Ureter (tissue), 1 donor: ENCODE data around the gene NOTO. TPM values are rescaled to one million over a fixed set of nuclear protein-coding genes. Genes with fewer than 3 reads are reported as not detected.
"Not testable (repeated sequence)": the region's sequence is repeated elsewhere in the genome, so short reads cannot be mapped to it uniquely, and the experiment has no call there.

ENCODE experiments used
- DNase-seq: peaks from one replicate; pipeline ENCODE4 v3.0.0-alpha.2; 2020; ENCODE audit warnings: low spot score
- total RNA-seq: library from RNA; stranded (reverse); gene quantifications from one replicate; pipeline ENCODE4 v1.2.4, GENCODE V29; 2023
- donor health status: DM: yes; HTN: yes; CAD: no.

Gene NOTO
- total RNA-seq, 1 donor from 2014 or later = not detected

GRCh38 chr2:73200281-73200680 is 2.1 kb upstream of the NOTO start:
- not testable (repeated sequence) for DNase-seq

- no peak for DNase-seq
These were observed 794 bp downstream of the NOTO start for GRCh38 chr2:73203055-73203681.

GRCh38 chr2:73205611-73206010 is 3.2 kb downstream of the NOTO start:
- DNase-seq = no peak

GRCh38 chr2:73208258-73208657 is 5.9 kb downstream of the NOTO start:
- DNase-seq = no peak

- DNase-seq = no peak
These were observed 7.6 kb downstream of the NOTO start for GRCh38 chr2:73210019-73210418.

- no peak for DNase-seq
These were observed 8.3 kb downstream of the NOTO start for GRCh38 chr2:73210696-73211095.

GRCh38 chr2:73212098-73212447 is 9.7 kb downstream of the NOTO start:
- no peak for DNase-seq

GRCh38 chr2:73212448-73213176 is 10.2 kb downstream of the NOTO start:
- DNase-seq = peak; percentile 65

GRCh38 chr2:73214120-73215035 is 12.0 kb downstream of the NOTO start, which contains the start of gene SMYD5:
Gene SMYD5, plus strand, starts transcription at chr2:73214245. Its CDS starts 22 bp downstream, at chr2:73214267.
- peak; percentile 90 for DNase-seq

GRCh38 chr2:73215254-73215653 is 12.9 kb downstream of the NOTO start:
- DNase-seq = no peak

GRCh38 chr2:73217160-73217559 is 14.8 kb downstream of the NOTO start:
- no peak for DNase-seq

GRCh38 chr2:73217826-73218225 is 15.5 kb downstream of the NOTO start:
- no peak for DNase-seq

- DNase-seq = no peak
These were observed 15.9 kb downstream of the NOTO start for GRCh38 chr2:73218298-73218697.

GRCh38 chr2:73223821-73224220 is 21.4 kb downstream of the NOTO start:
- no peak for DNase-seq

GRCh38 chr2:73225513-73226360 is 23.4 kb downstream of the NOTO start:
- no peak for DNase-seq

GRCh38 chr2:73227086-73227485 is 24.7 kb downstream of the NOTO start:
- no peak for DNase-seq

GRCh38 chr2:73228631-73229030 is 26.3 kb downstream of the NOTO start:
- DNase-seq = no peak

GRCh38 chr2:73232403-73233153 is 30.2 kb downstream of the NOTO start:
- peak; percentile 48 for DNase-seq

GRCh38 chr2:73233154-73233931 is 31.0 kb downstream of the NOTO start, which contains the start of gene PRADC1:
Gene PRADC1, minus strand, starts transcription at chr2:73233239. Its CDS starts 79 bp downstream, at chr2:73233160.
- peak; percentile 99 for DNase-seq
